Suprapubic skin (tissue), 4 donors: Measurements from ENCODE around the gene SPAG16.

ENCODE experiments used
- CTCF ChIP-seq, 2 donors: fragments of 200-600 bp in 1 of 2; fragments of 450-650 bp in 1 of 2; sonication (generic) in 1 of 2; IDR thresholded peaks; one replicate each; pipeline ENCODE4 v1.5.1; 2016 to 2019; ENCODE audit warnings: antibody characterized with exemption in 2 of 2, mild to moderate bottlenecking in 1 of 2, moderate library complexity in 1 of 2
- POLR2A ChIP-seq, 2 donors: fragments of 450-650 bp; IDR thresholded peaks; one replicate each; pipeline ENCODE4 v1.6.1; 2017; ENCODE audit warnings: antibody characterized with exemption in 2 of 2, mild to moderate bottlenecking in 2 of 2, moderate library complexity in 2 of 2
- POLR2AphosphoS5 ChIP-seq, 3 donors: sonication (generic); formaldehyde crosslinking; IDR thresholded peaks; one replicate each; pipeline ENCODE4 v1.6.1; 2017; ENCODE audit warnings: antibody characterized with exemption in 3 of 3

GRCh38 chr2:213500881-213501280 lies 216.6 kb downstream of the SPAG16 start:
- no peak for TF ChIP-seq POLR2A (IDR thresholded peaks at IDR 0.05)
- TF ChIP-seq CTCF (IDR thresholded peaks at IDR 0.05) = no peak
- TF ChIP-seq POLR2AphosphoS5 (IDR thresholded peaks at IDR 0.05) = no peak
